ENCODE measurements around the gene THOC5.
A peak's percentile ranks its signal among the peaks of the same experiment; 100 is the strongest.
"Not testable (repeated sequence)": the region's sequence is repeated elsewhere in the genome, so short reads cannot be mapped to it uniquely, and the experiment has no call there.

Gene THOC5

GRCh38 chr22:29553351-29554224, at the start of gene THOC5:
Gene THOC5, minus strand, starts transcription at chr22:29553757. Its CDS starts 4,610 bp downstream, at chr22:29549147.
- DNase-seq, result peak; percentile 85 to 95

GRCh38 chr22:29598684-29599020, 45.1 kb upstream of the THOC5 start:
- no peak for DNase-seq

- DNase-seq, result not testable (repeated sequence)
Observed at GRCh38 chr22:29597871-29598683, 44.5 kb upstream of the THOC5 start.

- DNase-seq, result no peak
Observed at GRCh38 chr22:29596408-29596807, 42.9 kb upstream of the THOC5 start.

GRCh38 chr22:29594447-29594846, 40.9 kb upstream of the THOC5 start:
- not testable (repeated sequence) for DNase-seq

GRCh38 chr22:29593923-29594322, 40.4 kb upstream of the THOC5 start:
- no peak for DNase-seq

- DNase-seq, result no peak
Observed at GRCh38 chr22:29587938-29588699, 34.6 kb upstream of the THOC5 start.

- DNase-seq, result not testable (repeated sequence)
Observed at GRCh38 chr22:29586193-29586705, 32.7 kb upstream of the THOC5 start.

GRCh38 chr22:29584975-29585374, 31.4 kb upstream of the THOC5 start:
- DNase-seq, result no peak

GRCh38 chr22:29581799-29582198, 28.2 kb upstream of the THOC5 start:
- DNase-seq, result no peak

GRCh38 chr22:29580200-29580810, 26.7 kb upstream of the THOC5 start:
- DNase-seq, result no peak

GRCh38 chr22:29578462-29579200, 25.1 kb upstream of the THOC5 start:
- DNase-seq, result no peak

- no peak for DNase-seq
Observed at GRCh38 chr22:29574762-29575450, 21.3 kb upstream of the THOC5 start.

- no peak for DNase-seq
Observed at GRCh38 chr22:29570912-29571549, 17.5 kb upstream of the THOC5 start.

GRCh38 chr22:29570456-29570855, 16.9 kb upstream of the THOC5 start:
- DNase-seq, result peak in 1 of 2 experiments; percentile 28

GRCh38 chr22:29569011-29569678, 15.6 kb upstream of the THOC5 start:
- no peak for DNase-seq

GRCh38 chr22:29567338-29567737, 13.8 kb upstream of the THOC5 start:
- no peak for DNase-seq

GRCh38 chr22:29566513-29566912, 13.0 kb upstream of the THOC5 start:
- DNase-seq, result not testable (repeated sequence)

GRCh38 chr22:29563652-29564460, 10.3 kb upstream of the THOC5 start:
- DNase-seq, result no peak
